GM18951 (cell line): ENCODE data around the gene ARHGEF1.

ENCODE experiments used
- POLR2A ChIP-seq: IDR thresholded peaks from 4 replicates; pipeline ENCODE4 v1.6.1; 2011; ENCODE audit warnings: mild to moderate bottlenecking; ENCODE audit not compliant: insufficient read length, insufficient read depth; ENCODE audit errors: extremely low read depth
- in situ Hi-C: fragments of 300-500 bp; cut with MboI; formaldehyde crosslinking; loops from one replicate; pipeline ENCODE4 v1.12.0; 2022; ENCODE audit warnings: low sequenced_read_pairs, mixed read lengths, inconsistent platforms; ENCODE audit not compliant: unreplicated experiment

ARHGEF1 gene, protein sequence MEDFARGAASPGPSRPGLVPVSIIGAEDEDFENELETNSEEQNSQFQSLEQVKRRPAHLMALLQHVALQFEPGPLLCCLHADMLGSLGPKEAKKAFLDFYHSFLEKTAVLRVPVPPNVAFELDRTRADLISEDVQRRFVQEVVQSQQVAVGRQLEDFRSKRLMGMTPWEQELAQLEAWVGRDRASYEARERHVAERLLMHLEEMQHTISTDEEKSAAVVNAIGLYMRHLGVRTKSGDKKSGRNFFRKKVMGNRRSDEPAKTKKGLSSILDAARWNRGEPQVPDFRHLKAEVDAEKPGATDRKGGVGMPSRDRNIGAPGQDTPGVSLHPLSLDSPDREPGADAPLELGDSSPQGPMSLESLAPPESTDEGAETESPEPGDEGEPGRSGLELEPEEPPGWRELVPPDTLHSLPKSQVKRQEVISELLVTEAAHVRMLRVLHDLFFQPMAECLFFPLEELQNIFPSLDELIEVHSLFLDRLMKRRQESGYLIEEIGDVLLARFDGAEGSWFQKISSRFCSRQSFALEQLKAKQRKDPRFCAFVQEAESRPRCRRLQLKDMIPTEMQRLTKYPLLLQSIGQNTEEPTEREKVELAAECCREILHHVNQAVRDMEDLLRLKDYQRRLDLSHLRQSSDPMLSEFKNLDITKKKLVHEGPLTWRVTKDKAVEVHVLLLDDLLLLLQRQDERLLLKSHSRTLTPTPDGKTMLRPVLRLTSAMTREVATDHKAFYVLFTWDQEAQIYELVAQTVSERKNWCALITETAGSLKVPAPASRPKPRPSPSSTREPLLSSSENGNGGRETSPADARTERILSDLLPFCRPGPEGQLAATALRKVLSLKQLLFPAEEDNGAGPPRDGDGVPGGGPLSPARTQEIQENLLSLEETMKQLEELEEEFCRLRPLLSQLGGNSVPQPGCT

DNA sequence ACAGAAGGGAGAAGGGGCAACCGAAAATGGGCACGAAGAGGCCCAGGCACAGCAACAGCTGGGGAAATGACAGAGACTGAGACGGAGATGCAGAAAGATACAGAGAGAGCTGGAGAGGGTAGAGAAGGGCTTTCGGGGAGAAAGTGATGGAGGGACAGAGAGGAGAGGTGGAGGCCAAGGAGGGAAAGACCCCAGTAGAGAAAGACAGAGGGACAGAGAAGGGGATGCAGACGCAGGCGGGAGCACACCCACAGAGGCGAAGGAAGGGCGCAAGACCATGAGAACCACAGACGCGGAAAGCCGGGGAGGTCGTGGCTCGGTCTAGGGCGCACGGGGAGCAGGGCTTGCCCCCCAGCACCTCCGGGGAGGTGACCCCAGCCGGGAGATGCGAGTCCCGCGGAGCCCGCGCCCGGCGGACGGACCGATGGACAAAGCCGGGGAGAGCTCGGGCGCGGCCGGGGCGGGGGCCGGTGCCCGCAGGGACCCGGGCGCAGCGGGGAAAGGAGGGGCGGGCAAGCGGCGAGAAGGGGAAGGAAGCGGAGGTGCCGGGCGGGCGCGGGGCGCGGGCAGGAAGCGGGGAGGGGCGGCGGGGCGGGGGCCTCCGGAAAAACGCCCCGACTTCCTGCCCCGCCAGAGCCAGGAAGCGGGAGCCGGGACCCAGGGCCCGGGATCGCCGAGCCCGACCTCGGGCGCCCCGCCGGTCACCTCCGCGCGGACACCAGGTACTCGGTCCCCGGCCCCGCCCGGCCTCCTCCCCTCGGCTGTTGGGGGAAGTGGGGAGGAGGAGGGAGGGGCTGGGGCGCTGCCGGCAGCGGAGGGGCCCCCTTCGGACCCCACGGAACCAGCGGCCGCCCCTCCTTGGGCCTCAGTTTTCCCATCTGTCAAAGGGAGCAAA is at the start of gene ARHGEF1:
Gene ARHGEF1, plus strand, starts transcription at position 617 of the 895 bp plus-strand sequence. CDS start 4,899 bp downstream, outside the sequence.
- in situ Hi-C loops: no loop called here
- peak; percentile 75 for TF ChIP-seq POLR2A

DNA sequence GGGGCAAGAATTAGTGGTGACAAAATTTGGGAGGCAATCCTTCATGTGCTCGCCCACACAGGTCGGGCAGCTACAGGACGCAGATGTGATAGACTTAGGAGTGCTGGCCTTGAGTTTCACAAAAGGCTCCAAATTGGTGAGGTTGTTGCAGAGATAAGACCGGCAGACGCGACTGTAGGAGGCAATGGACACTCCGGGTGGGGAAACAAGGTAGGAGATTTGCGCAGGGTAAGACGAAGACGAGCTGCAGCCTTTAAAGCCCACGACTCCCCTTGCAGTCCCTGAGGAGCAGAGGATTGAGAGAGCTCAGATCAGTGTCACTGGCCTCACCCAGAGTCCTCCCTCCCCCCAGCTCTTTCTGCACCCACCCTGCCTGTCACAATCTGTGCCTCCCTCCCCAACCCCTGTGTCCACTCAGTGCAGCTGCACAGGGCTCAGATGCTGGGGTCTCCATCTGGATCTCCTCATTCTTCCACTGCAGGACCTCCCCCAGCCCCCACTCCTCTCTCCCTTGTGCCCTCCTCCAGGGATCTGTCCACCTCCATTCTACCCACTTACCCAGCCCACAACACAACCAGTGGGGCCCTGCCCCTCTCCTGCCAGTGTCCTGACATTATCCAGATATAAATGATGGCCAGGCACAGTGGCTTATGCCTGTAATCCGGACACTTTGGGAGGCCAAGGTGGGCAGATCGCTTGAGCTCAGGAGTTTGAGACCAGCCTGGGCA is 44.8 kb upstream of the ARHGEF1 start:
- TF ChIP-seq POLR2A: no peak
- in situ Hi-C loops: no loop called here

- in situ Hi-C loops: no loop called here
- TF ChIP-seq POLR2A: no peak
Observed at GRCh38 chr19:41839211-41839610, 43.8 kb upstream of the ARHGEF1 start.

DNA sequence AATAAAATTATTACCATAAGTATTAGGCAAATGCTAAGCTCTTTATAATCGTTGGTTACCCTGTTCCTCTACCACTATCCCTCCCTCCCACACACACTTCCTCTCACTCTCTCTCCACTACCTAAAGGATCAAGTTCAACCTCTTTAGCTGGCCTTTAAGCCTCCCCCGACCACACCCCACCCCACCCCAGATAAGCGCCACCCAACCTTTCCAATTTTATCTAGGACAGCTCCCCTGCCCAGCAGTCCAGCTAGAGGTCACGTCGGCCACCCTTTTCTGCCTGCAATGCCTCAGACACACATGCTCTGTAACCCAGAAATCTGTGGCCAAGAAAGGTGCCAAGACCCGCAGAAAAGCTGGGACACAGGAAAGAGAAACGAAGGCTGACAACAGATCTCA is 39.6 kb upstream of the ARHGEF1 start:
- in situ Hi-C loops: no loop called here

DNA sequence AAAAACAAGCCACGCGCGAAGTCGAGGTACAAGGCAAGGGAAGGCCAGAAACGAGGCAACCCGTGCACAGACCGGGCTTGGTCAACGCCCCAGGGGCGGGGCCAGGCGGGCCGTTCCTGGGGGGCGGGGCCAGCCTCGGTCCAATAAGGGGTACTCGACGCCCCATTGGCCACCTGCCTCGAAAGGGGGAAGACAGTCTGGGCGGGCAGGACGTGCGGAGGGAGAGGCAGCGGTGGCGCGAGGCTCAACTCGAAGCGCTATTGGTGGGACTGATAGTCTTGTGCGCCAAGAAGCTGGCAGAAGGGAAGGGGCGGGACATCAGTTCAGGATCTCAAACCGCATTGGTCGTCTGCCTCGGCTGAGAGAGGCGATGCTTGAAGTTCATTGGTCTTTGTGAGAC is 38.4 kb upstream of the ARHGEF1 start, which contains the start of gene LYPD4:
Gene LYPD4, minus strand, starts transcription at position 83 of the 400 bp plus-strand sequence. CDS start 5,398 bp downstream, outside the sequence.
- in situ Hi-C loops: no loop called here
- TF ChIP-seq POLR2A: no peak

More for the DNA sequence above, 39.6 kb upstream of the ARHGEF1 start:
- no peak for TF ChIP-seq POLR2A

GRCh38 chr19:41845001-41845050 is 38.2 kb upstream of the ARHGEF1 start, which contains the start of gene DMRTC2:
TSS of gene DMRTC2 (plus strand) at chr19:41845042. CDS start at chr19:41847429, 2,387 bp downstream.
- TF ChIP-seq POLR2A: no peak
- in situ Hi-C loops: no loop called here

- in situ Hi-C loops: no loop called here
Observed at GRCh38 chr19:41845051-41845590, 37.9 kb upstream of the ARHGEF1 start.

DNA sequence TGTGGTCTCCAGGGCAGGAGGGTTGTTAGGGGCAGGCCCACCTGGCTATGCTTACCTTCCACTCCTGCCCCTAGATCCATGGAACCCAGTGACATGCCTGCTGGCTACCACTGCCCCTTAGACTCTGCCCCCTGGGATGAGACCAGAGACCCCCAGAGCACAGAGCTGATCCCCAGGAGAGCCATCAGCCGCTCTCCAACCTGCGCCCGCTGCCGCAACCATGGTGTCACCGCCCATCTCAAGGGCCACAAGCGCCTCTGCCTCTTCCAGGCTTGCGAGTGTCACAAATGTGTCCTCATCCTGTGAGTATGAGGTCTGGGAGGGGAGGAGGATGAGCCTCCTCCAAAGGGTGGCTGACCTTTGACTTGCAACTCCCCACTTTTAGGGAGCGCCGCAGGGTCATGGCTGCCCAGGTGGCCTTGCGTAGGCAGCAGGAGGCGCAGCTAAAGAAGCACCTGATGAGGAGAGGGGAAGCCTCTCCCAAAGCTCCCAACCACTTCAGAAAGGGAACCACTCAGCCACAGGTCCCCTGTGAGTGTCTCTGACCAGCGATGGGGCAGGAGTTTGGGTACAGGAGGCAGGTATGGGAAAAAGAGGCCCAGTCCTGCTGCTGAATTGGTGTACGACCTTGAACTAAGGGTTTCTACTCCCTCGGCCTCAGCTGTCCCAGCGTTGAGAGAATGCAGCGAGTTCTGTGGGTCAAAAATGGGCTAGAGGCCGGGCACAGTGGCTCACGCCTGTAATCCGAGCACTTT is 35.5 kb upstream of the ARHGEF1 start:
- in situ Hi-C loops: no loop called here
- no peak for TF ChIP-seq POLR2A

More at GRCh38 chr19:41845051-41845590, 37.9 kb upstream of the ARHGEF1 start:
- TF ChIP-seq POLR2A: no peak

DNA sequence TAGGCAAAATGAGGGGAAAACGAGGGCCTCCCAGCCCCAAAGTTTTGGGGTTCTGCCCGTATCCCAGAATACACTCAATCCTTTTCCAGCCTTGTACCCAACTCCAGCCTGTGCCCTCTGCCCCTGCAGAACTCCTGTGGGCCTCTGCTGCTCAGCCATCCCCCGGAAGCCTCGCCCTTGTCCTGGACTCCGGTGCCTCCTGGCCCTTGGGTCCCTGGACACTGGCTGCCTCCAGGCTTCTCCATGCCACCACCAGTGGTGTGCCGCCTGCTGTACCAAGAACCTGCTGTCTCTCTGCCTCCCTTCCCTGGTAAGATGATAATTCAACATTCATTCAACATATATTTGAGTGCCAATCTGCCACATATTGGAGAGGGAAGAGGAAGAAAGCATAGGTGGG is 34.3 kb upstream of the ARHGEF1 start:
- no peak for TF ChIP-seq POLR2A
- in situ Hi-C loops: no loop called here

DNA sequence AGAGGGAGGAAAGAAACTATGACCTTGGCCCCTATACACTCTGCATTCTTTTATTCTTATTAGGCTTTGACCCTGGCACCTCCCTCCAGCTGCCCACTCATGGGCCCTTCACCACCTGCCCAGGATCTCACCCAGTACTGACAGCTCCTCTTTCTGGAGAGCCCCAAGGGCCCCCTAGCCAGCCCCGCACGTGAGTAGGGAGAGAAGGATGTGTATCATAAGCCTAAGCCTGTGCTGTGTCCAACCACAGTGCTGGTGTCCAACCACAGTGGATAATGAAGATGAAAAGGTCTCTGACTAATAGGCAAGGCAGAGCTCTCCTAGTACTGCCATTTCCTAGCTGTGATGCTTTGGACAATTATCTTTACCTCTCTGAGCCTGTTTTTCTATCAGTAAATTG is 33.9 kb upstream of the ARHGEF1 start:
- in situ Hi-C loops: no loop called here
- no peak for TF ChIP-seq POLR2A

GRCh38 chr19:41850381-41850780 is 32.6 kb upstream of the ARHGEF1 start:
- in situ Hi-C loops: no loop called here
- no peak for TF ChIP-seq POLR2A
